ENCODE results near the gene GRK2. TPM values are rescaled to one million over a fixed set of nuclear protein-coding genes. Genes with fewer than 3 reads are reported as not detected.

GRK2 gene
- total RNA-seq, 1 donor from 2014 or later, result 53.8 TPM

DNA sequence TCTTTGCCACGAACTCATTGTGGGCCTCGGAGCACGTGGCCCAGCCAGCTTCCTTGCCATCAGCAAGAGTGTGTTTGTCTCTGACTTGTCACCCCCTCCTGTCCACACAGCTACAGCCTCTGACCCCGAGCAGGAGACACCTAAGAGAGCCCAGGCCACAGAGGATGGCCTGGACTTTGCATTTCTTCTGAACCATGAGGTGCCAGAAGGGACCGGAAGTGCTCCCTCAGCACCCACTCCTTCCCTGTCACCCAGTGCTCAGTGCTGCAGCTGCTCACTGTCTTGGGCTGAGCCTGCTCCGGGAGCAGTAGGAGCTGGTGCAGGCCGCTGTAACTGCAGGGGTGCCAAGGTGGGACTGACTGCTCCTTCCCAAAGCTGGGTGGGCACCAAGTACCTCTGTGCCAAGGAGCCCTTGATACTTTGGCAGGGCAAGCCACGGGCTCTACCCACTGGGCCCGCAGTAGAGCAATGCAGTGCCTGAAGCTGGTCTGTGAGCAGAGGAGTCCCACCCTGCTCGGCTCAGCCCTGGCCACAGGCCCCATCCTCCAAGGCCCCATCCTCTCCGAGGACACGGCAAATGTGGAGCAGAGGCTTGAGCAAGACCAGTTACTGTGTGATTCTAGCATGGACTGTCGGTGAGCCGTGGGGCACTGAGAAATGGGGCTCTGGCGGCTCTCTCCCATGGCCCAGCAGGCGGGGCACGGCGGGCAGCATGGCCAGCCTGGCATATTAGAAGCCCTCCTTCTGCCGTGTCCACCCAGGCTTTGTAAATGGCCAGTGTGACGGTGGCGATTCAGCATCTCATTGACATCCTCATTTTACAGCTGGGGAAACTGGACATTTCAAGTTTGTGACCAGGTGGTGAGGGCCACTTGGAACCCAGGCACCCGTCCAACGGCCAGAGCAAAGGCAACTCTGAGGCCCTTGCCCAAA, 6.3 kb downstream of the GRK2 start:
- TF ChIP-seq, protein P1, sequence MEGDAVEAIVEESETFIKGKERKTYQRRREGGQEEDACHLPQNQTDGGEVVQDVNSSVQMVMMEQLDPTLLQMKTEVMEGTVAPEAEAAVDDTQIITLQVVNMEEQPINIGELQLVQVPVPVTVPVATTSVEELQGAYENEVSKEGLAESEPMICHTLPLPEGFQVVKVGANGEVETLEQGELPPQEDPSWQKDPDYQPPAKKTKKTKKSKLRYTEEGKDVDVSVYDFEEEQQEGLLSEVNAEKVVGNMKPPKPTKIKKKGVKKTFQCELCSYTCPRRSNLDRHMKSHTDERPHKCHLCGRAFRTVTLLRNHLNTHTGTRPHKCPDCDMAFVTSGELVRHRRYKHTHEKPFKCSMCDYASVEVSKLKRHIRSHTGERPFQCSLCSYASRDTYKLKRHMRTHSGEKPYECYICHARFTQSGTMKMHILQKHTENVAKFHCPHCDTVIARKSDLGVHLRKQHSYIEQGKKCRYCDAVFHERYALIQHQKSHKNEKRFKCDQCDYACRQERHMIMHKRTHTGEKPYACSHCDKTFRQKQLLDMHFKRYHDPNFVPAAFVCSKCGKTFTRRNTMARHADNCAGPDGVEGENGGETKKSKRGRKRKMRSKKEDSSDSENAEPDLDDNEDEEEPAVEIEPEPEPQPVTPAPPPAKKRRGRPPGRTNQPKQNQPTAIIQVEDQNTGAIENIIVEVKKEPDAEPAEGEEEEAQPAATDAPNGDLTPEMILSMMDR (IDR thresholded peaks at IDR 0.05; ENCODE audit: borderline replicate concordance), result no peak
- no peaks in the 10 kb centered on the region for H3K27me3 ChIP-seq (ENCODE audit: low read depth)
- H3K4me3 ChIP-seq, result peak overlapping the region; percentile 98
- peak overlapping the region; percentile 94 for H3K27ac ChIP-seq (replicated peaks)
- H3K36me3 ChIP-seq, result peaks cover 6% of the 10 kb centered on the region
- no peak for DNase-seq
- H3K9me3 ChIP-seq (replicated peaks), result no peaks in the 10 kb centered on the region
- H3K4me1 ChIP-seq, result peaks cover 100% of the 10 kb centered on the region
- intact Hi-C loops (cut with micrococcal nuclease), result no loop called here

DNA sequence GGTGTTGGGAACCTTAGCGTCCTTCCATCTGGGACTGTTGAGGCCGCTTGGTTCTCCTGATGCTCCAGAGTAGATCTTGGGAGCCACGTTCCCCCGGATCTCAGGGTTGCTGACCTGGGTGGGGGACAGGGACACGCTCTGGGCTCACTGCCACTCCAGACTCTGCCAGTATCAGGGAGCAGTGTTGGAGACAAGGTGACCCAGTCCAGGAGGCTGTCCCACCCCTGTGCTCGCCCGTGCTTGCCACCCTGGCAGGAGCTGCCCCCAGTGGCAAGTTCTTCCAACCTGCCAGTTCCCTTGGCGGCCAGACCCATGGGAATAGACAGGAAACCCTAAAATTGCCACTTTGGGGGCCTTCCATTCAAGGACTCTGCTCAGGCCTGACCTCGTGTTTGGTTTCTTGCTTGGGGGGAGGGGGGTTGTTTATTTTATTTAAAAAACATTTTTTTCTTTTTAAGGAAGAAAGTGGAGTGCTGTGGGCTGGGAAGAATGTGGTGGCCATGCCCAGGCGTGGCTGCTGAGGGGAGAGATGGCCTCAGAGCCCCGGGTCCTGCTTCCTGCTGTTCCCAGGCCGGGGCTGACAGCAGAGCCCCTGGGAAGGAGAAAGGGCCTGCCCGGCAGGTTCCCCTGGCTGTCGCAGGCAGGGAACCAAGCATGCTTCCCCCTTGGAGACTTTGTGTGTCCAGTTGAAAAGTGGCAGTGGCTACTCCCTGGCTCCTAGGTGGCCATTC, 7.2 kb downstream of the GRK2 start:
- H3K36me3 ChIP-seq, result peaks cover 8% of the 10 kb centered on the region
- H3K27ac ChIP-seq (replicated peaks), result peak overlapping the region; percentile 94
- TF ChIP-seq, protein P1 (IDR thresholded peaks at IDR 0.05; ENCODE audit: borderline replicate concordance), result peak; percentile 24
- no peaks in the 10 kb centered on the region for H3K27me3 ChIP-seq (ENCODE audit: low read depth)
- H3K9me3 ChIP-seq (replicated peaks), result no peaks in the 10 kb centered on the region
- H3K4me3 ChIP-seq, result peak overlapping the region; percentile 22
- peaks cover 100% of the 10 kb centered on the region for H3K4me1 ChIP-seq
- intact Hi-C loops (cut with micrococcal nuclease), result no loop called here
- no peak for DNase-seq

DNA sequence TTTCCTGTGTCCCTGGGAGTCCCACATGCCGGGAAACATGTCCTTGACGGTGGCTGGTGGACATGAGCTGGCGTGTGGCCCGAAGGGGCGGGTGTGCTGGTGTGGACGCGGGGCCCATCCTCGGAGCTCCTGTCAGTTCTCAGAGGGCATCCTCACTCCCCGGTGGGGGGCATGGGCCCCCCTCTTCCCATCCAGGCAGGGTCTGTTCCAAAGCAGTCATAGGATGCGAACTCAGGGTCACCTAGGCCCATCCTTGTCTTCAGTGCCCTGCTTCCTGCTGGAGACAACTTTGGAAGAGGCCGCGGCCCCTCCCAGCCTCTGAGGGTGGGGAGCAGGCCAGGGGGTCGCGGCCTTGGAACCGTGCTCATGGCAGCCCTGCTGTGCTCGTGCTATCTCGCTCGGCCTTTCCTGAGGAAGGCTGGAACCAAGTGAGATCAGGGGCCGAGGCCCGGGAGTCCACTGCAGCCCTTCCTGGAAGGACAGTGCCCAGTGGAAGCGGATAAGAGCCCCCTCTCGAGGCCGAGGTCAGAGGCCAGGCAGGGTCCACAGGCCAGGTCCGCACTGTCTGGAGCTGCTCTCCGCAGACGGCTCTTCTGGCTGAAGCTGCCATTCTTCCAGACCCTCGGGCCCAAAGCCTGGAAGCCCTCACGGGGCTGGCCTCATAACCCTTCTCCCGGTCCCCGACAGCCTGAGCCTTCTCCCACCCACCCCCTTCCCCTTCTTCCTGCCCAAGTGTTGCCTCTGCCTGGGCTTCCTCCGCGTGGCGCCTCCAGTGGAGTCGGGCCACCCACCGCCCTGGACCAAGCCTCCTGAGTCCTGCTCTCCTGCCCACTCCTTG, 8.7 kb downstream of the GRK2 start:
- H3K27me3 ChIP-seq (ENCODE audit: low read depth), result no peaks in the 10 kb centered on the region
- H3K36me3 ChIP-seq, result peaks cover 18% of the 10 kb centered on the region
- H3K27ac ChIP-seq (replicated peaks), result peak overlapping the region; percentile 94
- intact Hi-C loops (cut with micrococcal nuclease), result no loop called here
- peaks cover 100% of the 10 kb centered on the region for H3K4me1 ChIP-seq
- no peaks in the 10 kb centered on the region for H3K9me3 ChIP-seq (replicated peaks)
- peak overlapping the region; percentile 38 for H3K4me3 ChIP-seq
- TF ChIP-seq, protein P1 (IDR thresholded peaks at IDR 0.05; ENCODE audit: borderline replicate concordance), result no peak
- DNase-seq, result peak; percentile 75

DNA sequence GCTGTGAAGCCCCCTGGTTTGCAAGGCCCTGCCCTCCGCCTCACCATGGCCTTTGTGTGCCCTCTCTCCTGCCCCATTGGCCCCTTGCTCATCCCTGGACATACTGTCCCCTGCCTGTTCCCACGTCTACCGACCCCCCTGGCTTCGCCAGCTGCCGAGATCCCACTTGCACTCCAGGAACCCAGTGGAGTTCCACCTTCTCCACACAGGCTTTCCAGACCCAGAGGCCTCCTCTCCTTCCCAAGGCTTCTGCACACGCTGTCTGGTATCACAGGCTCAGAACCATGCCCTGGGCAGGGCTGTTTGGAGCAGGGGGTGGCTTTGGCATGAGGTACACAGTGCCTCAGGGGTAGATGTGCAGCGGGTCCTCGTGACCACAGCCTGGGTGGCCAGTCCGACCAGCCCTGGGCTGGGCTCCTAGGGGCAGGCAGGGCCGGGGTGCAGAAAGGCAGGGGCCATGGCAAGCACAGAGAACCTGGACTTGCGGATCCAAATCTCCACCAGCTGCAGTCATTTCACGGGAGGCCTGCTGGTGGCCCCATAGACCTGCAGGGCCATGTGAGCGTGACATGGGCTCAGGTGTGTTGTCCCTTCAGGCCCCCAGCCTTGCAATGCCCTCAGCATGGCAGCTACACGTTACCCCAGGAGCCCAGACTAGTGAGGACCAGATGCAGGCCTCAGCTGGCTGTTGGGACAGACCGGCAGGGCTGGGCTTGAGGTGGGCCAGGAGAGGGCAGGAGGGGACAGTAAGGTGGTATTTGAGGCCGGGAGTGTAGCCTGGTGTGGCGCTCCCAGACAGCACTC, 9.5 kb downstream of the GRK2 start:
- Histone ChIP-seq H3K4me3 (peak overlapping the region; percentile 38), H3K36me3 (peaks cover 26% of the 10 kb centered on the region), H3K4me1 (peaks cover 100% of the 10 kb centered on the region), H3K9me3 (replicated peaks) (no peaks in the 10 kb centered on the region), H3K27me3 (ENCODE audit: low read depth) (no peaks in the 10 kb centered on the region), H3K27ac (replicated peaks) (peak overlapping the region; percentile 94)
- TF ChIP-seq, protein P1 (IDR thresholded peaks at IDR 0.05; ENCODE audit: borderline replicate concordance), result no peak
- DNase-seq, result no peak
- intact Hi-C loops (cut with micrococcal nuclease), result no loop called here
